HG03139 (cell line): ENCODE data around the gene BCAN.

Source experiments
- ATAC-seq: cut with Tn5 transposase; IDR thresholded peaks from one replicate; pipeline ENCODE4 v1.9.1; 2021; ENCODE audit not compliant: unreplicated experiment

Gene BCAN

GRCh38 chr1:156643049-156643777 is 1.3 kb downstream of the BCAN start:
- no peak for ATAC-seq

- no peak for ATAC-seq
These were observed 1.8 kb downstream of the BCAN start for GRCh38 chr1:156643778-156644092.

GRCh38 chr1:156644146-156644545 is 2.2 kb downstream of the BCAN start:
- ATAC-seq = no peak

- ATAC-seq = no peak
These were observed 2.7 kb downstream of the BCAN start for GRCh38 chr1:156644640-156645039.

- ATAC-seq = no peak
These were observed 3.1 kb downstream of the BCAN start for GRCh38 chr1:156645056-156645455.

GRCh38 chr1:156645666-156646065 is 3.7 kb downstream of the BCAN start:
- no peak for ATAC-seq

GRCh38 chr1:156646738-156647211 is 4.9 kb downstream of the BCAN start:
- no peak for ATAC-seq

GRCh38 chr1:156647351-156647750 is 5.4 kb downstream of the BCAN start:
- ATAC-seq = no peak

- no peak for ATAC-seq
These were observed 6.6 kb downstream of the BCAN start for GRCh38 chr1:156648496-156648895.

- no peak for ATAC-seq
These were observed 7.0 kb downstream of the BCAN start for GRCh38 chr1:156648951-156649350.

- no peak for ATAC-seq
These were observed 10.4 kb downstream of the BCAN start for GRCh38 chr1:156652131-156652991.

- ATAC-seq = no peak
These were observed 11.1 kb downstream of the BCAN start for GRCh38 chr1:156652992-156653355.

GRCh38 chr1:156654700-156655099 is 12.8 kb downstream of the BCAN start:
- no peak for ATAC-seq

- ATAC-seq = no peak
These were observed 13.4 kb downstream of the BCAN start for GRCh38 chr1:156655151-156655903.

GRCh38 chr1:156655904-156656516 is 14.1 kb downstream of the BCAN start:
- no peak for ATAC-seq

- ATAC-seq = no peak
These were observed 15.2 kb downstream of the BCAN start for GRCh38 chr1:156656806-156657740.

- no peak for ATAC-seq
These were observed 15.9 kb downstream of the BCAN start for GRCh38 chr1:156657741-156658319.

- ATAC-seq = no peak
These were observed 16.6 kb downstream of the BCAN start for GRCh38 chr1:156658496-156658895.

GRCh38 chr1:156658945-156659574 is 17.1 kb downstream of the BCAN start:
- ATAC-seq = no peak
